ENCODE results near the gene SLC1A7.

SLC1A7 gene

DNA sequence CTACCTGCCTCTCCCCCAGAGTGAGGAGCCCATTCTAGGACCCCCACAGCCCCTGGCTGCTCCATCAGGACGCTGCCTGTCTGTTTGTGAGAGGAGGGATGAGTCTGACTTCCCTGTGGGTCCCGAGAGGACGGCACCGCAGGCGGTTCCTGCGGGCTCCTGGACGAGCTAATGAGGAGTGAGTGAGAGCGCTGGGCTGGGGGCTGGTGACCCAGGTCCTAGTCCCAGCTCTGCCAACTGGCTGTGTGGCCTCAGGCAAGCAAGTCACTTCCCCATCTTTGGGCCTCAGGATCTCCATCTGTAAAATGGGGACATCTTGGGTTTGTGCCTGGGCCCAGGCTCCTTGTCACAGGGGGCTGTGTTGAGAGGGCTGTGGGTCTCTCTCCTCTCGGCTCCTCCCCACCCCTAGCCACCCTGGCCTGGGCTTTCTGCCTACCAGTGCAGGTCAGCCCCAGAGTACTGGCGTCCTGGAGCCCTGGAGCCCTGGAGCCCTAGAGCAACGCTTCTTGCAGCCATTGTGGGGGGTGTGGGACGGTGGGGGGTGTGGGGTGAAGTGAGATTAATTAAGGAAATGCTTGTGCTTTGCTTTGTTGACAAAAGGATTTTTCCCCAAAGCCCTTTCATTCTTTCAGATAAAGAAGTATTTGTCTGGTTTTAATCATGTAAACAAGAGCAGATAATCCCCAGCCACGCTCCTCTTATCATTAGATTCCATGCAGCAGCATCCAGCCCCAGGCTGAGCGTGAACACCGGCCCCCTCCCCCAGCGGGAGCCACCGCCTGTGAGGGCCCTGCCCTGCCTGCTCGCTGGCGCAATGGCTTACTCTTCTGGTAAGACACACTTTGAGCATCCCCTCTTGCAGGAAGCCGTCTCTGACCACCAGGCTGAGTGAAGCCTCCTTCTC lies 26.8 kb downstream of the SLC1A7 start:
- DNase-seq (ENCODE audit: low spot score), result no peak

GRCh38 chr1:53114581-53115400 lies 27.6 kb downstream of the SLC1A7 start:
- DNase-seq (ENCODE audit: low spot score), result no peak

DNA sequence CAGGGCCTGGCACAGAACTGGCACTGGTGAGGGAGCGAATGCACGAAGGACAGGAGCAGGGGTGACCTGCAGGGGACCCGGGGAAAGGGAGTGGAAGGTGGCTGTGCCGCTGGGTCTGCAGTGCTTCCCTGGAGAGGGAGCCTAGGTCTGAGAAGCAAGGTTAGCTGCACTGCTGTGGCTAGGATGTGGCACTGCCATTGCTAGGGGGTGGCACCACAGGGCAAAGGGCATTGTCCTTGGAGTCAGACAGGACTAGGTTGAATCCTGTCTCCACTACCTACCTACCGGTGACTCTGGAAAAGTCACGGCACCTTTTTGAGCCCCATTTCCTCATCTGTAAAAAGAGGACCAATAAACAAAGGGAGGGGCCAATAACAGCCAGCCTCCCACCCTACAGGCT lies 28.3 kb downstream of the SLC1A7 start:
- DNase-seq (ENCODE audit: low spot score), result no peak

- DNase-seq (ENCODE audit: low spot score), result no peak
Observed at GRCh38 chr1:53112861-53113260, 29.6 kb downstream of the SLC1A7 start.

GRCh38 chr1:53112271-53112774 lies 30.1 kb downstream of the SLC1A7 start:
- peak; percentile 87 for DNase-seq (ENCODE audit: low spot score)

DNA sequence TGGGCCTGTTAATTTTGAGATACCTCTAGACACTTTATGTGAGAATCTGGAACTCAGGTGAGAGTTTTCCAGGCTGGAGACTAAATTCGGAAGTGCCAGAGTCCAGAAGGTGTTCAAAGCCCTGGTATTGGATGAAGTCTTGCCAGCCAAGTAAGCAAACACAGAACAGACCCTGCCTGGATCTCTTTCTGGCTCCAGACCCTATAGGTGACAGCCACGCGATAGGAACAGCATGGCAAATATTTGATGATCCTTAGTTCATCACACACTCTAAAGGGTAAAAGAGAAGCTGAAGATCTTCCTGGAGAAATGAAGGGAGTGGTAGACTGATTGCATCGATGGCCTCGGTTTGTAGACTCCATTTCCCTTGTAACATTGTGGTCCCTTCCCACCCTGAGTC lies 30.7 kb downstream of the SLC1A7 start:
- no peak for DNase-seq (ENCODE audit: low spot score)

DNA sequence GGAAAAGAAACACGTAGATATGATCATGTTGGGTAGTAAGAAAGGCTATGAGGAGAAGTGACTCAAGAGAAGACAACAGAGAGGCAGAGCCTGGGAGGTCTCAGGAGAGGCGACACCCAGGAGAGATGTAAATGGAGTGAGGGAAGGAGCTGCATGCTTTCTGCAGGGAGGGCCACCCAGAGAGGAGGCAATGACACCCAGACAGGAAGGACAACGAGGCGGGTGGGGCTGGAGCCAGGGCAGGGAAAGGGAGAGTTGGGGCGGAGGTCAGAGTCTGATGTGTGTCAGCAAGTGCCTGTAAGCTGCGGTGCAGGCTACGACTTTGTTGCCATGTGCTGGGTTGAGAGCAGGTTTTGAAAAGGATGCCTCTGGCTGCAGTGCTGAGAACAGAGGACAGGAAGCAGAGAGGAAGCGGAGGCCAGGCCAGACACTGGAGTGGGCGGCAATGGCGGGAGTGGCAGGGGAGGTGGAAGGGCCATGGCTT lies 31.3 kb downstream of the SLC1A7 start:
- DNase-seq (ENCODE audit: low spot score), result no peak

GRCh38 chr1:53110370-53111072 lies 31.9 kb downstream of the SLC1A7 start:
- DNase-seq (ENCODE audit: low spot score), result peak; percentile 54

DNA sequence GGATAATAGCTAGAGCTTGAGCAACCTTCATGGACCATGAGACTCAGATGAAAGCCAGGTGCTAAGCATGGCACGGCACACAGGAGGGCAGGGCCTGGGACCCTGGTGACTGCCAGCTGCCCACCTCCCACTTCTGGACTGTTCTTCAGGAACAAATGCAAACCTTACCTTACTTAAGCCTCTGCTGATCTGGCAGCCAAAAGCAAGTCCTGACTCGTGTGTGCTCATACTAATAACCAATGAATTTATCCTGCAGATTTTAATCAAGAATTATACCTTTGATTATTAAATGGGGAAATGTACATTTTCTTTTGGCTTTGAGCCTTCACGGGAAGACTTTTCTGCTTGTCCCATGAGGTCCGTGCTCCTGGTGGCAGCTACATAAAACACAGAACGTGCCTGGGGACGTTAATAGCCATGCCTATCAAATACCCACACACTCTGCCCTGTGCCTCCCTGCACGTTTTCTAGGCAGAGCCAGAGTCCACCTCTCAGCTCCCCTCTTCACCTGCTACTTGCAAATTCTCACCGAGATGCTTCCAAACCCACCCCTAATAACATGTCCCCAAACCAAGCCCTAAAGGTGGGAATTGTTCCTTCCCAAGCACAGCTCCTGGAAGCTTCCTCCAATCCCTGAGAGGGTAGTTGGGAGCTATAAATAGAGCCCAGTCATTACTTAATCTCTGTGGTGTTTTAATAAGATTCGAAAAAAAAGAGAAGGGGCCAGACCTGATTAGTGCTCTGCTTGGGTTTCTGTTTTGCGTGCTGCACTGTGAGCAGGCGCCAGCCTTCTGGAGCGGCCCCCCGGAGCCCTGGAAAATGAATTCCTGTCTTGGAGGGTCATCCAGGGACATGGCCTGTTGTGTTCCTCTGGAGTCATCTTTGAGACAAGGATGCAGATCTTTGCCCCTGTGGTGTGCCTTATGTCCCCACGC lies 33.5 kb downstream of the SLC1A7 start:
- peak; percentile 53 for DNase-seq (ENCODE audit: low spot score)

GRCh38 chr1:53107570-53108322 lies 34.7 kb downstream of the SLC1A7 start:
- DNase-seq (ENCODE audit: low spot score), result no peak

GRCh38 chr1:53107090-53107489 lies 35.3 kb downstream of the SLC1A7 start:
- DNase-seq (ENCODE audit: low spot score), result no peak

DNA sequence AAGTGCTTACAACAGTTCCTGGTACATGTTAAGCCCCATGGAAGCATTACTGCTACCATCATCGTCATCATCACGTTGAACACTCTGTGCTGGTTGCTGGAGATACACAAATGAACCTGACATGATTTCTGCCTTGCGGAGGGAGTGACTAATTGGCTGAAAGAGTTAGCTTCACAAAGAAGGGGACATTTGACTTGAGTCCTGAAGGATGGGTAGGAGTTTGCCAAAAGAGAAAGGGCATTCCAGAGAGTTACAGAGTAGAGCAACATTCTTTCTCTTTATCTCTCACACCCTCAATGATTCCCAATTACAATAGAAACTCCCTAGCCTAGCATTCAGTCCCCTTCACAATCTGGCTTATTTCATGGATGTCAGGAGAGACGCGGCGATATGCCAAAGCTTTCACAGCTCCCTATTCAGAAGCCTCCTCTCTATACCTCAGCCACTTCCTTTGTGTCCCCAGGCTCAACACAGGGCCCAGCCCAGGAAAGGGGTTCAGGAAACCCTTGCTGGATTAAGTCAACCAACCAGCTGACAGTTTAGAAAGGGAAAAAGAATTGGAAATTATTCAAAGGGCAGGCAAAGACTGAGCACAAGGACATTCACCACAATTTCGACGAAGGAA lies 38.0 kb downstream of the SLC1A7 start:
- DNase-seq (ENCODE audit: low spot score), result no peak

DNA sequence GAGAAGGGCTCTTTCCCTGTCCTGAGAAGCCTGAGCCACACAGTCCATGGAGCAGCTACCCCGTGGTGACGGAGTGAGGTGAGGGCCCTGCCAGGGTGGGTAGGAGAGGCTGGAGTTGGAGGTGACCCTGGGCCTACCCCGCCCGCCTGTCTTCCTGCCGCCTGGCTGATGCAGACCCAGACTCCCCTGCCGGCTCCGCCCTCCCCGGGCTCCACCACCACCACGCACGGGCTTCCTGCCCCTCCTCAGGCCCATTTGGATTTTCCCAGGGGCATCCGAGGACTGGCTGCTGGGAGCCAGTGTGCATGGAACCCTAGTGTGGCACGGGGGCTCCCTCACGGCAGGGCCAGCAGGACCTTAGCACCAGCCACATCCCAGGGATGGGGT lies 47.9 kb downstream of the SLC1A7 start:
- DNase-seq (ENCODE audit: low spot score), result no peak

DNA sequence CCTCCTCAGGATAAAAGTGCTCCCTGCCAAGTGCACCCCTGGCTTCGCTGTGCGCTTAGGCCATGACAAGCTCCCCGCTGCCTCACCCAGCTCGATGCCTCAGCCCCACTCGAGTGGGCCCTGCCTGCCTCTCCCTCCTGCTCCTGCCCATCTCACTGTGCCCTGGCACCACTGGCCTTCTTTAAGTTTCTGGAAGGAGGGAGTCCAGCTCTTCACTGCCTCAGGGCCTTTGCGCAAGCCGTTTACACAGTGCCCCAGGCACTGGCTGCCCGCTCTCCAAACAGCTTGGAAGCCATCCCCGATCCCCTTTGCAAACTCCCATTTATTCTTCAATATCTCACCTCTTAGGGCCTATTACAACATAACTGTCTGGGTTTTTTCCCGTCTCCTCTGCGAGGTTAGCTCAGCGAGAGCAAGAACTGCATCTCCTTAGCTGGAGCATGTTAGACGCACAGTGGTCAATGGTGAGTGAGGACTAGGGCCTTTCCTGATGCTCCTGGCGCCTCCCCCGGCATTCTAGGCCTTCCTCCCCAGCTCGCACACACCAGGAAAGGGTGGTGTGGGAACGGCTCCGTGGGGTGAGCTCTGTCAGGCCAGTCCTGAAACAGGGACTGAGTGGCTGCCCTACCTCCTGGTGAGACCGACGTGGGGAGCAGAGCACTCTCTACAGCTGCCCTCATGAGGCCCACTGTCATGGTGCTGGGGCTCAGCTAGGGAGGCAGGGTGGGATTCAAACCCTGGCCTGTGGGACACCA lies 48.5 kb downstream of the SLC1A7 start:
- DNase-seq (ENCODE audit: low spot score), result no peak

DNA sequence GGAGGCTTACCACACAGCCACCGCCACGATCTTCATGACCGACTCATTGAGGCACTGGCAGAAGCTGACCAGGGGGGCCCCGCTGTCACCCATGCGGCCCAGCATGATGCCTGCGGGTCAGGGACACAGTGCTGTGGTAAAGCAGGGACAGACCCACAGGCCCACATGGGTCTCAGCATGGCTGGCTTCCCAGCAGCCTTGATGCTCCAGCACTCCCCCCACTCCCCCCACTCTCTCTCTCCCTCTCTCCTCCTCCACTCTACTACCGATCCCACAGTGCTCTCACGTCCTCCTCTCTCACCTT lies 49.0 kb downstream of the SLC1A7 start:
- DNase-seq (ENCODE audit: low spot score), result no peak

DNA sequence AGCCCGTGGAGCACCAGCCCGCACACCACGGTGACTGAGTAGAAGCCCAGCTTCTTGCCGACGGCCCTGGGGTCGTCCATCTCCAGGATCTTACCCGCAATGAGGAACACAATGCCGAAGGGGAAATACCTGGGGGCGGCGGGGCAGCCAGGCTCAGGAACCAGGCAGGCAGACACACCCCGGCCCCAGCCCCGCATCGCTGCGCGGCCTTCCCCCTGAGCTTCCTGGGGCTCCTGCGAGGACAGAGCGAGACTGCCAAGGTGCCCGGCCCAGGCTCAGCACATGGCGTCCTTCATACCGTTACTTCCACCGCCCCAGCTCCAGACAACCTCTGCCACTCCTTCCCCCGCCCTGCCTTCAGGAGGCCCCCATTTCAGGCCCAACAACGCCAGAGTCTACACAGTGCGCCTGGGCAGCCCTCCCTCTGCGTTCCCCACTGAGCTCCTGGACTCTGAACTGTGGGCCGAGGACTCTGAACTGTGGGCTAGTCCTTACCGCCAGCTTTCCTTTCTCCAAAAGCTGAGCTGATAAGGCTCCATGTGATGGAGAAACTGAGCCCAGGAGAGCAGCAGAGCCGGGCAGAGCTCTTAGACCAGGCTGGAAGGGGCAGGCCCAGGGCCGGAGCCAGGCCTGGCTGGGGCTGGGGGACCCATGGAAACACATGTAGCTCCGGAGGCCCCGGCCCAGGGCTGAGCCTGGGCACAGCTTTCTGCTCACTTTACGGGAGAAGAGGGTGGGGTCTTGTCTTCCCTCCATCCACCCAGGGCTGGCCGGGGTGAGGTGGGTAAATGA lies 49.6 kb downstream of the SLC1A7 start:
- no peak for DNase-seq (ENCODE audit: low spot score)

DNA sequence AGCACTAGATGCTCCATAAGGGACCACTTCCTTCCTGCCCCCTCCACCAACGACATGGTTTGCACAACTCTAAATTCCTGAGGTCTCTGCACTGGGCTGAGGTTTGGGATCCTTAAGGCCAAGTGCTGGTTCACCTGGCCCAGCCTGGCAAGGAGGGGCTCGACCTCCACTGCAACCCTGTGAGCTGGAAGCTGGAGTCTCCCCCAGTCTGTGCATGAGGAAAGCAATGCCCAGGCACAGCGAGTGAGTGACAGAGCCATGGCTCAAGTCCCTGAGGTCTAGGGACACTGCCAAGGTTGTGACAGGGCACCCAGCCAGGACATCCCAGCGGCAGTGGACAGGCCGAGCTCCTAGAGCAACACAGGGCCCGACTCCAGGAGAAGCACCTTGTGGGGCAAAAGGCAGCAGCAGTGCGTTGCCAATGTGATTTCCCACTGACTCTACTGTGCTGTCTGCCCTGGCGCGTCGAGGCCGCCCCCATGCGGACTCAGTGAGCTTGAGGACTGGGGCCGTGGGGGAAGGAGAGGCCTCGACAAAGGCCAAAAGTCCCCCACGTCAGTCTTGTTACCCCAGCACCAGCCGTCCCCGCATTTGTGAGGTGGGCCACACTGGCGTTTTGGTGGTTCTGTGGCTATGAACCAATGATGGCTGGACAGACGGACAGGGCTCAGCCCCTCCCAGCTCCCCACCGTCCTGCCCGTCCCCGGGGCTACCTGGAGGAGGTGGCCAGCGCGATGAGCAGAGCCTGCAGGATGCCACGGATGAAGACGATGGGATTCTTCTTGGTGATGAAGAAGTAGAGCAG lies 50.4 kb downstream of the SLC1A7 start:
- peak; percentile 58 for DNase-seq (ENCODE audit: low spot score)
